C4-2B (cell line): Measurements from ENCODE around the gene PARVB.

ENCODE experiments used
- H3K27ac ChIP-seq: fragments of 450-650 bp; 2 replicates; pipeline ENCODE4 v1.5.1; 2017
- ZFX ChIP-seq: fragments of 450-650 bp; IDR thresholded peaks from 2 replicates; pipeline ENCODE4 v1.6.1; 2017
- TF ChIP-seq, protein P1 (sequence below): fragments of 450-650 bp; conservative IDR thresholded peaks from 2 replicates; pipeline ENCODE4 v1.5.1; 2017; ENCODE audit warnings: mild to moderate bottlenecking

Gene PARVB

DNA sequence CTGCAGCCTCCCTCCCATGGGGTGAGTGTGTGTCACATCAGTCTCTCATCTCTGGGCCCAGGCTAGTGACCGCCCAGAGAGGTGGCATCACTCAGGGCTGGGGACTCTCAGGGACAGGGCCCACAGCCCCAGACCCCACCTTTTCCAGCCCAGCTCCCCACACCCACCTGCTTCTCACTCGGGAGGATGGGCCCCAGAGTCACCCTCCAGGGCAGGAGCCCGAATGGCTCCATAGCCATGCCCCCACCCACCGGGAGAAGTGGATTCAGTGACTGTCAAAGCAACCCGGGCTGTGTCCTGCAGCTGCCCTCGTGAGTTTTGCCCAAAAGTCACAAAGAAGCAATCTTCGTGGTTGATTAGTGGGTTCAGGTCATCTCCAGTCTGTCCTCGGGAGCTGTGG lies 182.6 kb downstream of the PARVB start:
- TF ChIP-seq ZFX = no peak
- TF ChIP-seq, protein P1, sequence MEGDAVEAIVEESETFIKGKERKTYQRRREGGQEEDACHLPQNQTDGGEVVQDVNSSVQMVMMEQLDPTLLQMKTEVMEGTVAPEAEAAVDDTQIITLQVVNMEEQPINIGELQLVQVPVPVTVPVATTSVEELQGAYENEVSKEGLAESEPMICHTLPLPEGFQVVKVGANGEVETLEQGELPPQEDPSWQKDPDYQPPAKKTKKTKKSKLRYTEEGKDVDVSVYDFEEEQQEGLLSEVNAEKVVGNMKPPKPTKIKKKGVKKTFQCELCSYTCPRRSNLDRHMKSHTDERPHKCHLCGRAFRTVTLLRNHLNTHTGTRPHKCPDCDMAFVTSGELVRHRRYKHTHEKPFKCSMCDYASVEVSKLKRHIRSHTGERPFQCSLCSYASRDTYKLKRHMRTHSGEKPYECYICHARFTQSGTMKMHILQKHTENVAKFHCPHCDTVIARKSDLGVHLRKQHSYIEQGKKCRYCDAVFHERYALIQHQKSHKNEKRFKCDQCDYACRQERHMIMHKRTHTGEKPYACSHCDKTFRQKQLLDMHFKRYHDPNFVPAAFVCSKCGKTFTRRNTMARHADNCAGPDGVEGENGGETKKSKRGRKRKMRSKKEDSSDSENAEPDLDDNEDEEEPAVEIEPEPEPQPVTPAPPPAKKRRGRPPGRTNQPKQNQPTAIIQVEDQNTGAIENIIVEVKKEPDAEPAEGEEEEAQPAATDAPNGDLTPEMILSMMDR = no peak
- H3K27ac ChIP-seq = no peak overlapping the region

DNA sequence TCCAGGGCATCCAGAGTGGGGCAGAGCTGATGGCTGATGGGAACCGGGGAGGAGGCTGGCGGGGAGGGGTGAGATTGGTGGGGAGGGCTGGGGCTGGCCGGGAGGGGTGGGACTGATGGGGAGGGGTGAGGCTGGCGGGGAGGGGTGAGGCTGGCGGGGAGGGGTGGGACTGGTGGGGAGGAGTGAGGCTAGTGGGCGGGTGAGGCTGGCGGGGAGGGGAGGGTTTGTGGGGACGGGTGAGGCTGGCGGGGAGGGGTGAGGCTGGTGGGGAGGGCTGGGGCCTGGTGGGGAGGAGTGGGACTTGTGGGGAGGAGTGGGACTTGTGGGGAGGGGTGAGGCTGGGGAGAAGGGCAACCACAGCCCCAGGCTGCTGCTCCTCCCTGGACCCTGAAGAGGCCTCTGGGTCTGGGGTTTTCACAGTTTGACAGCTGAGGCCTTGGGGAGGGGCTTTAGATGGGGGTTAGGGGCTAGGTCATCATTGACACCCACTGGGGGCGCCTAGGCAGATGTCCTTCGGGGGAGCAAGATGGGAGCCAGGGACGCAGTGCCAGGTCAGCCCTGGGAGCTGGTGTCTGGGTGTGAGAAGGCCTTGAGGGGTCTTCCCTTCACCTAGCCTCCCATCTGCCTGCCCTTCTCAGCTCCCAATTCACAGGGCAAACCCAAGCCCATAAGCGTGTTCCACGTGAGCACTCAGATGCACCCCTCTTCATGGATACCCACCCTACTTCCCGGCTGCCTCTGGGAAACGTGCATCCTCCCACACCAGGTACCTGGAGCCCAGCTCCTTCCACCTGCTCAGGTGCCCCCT lies 183.3 kb downstream of the PARVB start:
- TF ChIP-seq, protein P1 = no peak
- TF ChIP-seq ZFX = no peak

DNA sequence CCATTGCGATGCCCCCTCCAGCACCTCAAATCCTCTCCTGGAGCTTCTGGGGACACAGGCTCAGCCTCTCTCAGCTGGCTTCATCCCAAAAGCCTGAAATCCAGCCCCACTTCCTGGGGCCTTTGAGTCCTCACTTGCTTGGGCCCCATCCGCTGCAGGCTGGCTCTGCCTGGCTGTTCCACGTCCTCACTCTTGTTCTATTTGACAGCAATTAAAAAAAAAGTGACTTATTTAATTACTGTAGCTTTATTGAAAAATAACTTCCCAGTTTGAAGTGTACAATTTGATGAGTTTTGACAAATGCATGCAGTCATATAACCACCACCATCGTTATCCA lies 183.8 kb downstream of the PARVB start:
- TF ChIP-seq, protein P1 = no peak
- TF ChIP-seq ZFX = no peak
- no peak overlapping the region for H3K27ac ChIP-seq

More for the DNA sequence above, 183.3 kb downstream of the PARVB start:
- no peak overlapping the region for H3K27ac ChIP-seq

DNA sequence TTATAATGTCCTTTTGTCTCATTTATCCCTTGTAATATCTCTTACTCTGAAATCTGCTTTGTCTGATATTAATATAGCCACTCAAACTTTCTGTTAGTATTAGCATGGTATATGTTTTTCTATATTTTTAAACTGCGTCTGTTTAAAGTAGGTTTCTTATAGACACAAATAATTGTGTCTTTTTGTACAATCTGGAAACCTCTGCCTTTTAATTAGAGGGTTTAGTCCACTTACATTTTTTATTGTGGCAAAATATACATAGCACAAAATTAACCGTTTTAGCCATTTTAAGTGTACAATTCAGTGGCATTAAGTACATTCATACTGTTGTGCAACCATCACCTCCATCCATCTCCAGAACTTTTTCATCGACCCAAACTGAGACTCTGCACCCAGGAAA lies 185.2 kb downstream of the PARVB start:
- no peak for TF ChIP-seq ZFX
- TF ChIP-seq, protein P1 = no peak
- no peak overlapping the region for H3K27ac ChIP-seq

DNA sequence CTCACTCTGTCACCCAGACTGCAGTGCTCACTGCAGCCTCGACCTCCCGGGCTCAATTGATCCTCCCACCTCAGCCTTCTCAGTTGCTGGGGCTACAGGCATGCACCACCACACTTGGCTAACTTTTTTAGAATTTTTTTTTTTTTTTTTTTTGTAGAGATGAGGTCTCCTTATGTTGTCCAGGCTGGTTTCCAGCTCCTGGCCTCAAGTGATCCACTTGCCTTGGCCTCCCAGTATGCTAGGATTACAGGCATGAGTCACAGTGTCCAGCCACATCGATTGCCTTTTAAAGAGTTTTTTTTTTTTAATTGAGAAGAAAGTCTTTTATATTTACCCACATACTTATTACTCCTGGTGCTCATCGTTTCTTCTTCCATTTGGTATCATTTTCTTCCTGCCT lies 186.6 kb downstream of the PARVB start:
- no peak for TF ChIP-seq ZFX
- TF ChIP-seq, protein P1 = no peak
- no peak overlapping the region for H3K27ac ChIP-seq

DNA sequence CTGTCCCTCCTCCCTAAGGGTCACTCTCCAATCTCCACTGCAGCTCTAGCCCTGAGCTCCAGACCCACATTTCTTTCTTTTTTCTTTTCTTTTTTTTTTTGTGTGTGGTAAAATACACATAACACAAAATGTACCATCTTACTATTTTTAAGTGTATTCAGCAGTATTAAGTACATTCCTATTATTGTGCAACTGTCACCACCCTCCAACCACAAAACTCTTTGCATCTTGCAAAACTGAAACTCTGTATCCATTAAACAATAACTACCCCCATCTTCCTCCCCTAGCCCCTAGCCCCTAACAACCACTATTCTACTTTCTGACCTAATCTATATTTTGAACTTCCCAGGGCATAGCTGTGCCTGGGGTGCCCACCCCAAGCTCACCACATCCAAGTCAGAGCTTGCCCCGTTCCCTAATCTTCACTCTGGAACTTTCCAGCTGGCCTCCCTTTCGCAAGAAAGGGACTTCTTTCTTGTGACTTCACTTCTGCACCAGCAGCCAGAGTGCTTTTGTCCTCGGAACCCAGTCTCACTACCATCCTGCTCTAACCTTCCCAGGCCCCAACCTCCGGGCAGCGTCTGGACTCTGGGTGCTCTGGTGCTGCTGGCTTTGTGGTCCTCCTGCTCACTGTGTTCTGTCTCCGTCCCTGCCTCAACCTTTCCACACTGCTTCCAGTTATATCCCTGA lies 187.3 kb downstream of the PARVB start:
- no peak overlapping the region for H3K27ac ChIP-seq
- TF ChIP-seq, protein P1 = no peak
- TF ChIP-seq ZFX = no peak
